ENCODE results near the gene PPP2R5C.

GRCh38 chr14:101966742-101967141, 205.2 kb downstream of the PPP2R5C start:
- no peak for TF ChIP-seq EZH2 (IDR thresholded peaks at IDR 0.05; ENCODE audit: borderline replicate concordance, low read depth, low read length, severe bottlenecking)
- TF ChIP-seq CTCF (IDR thresholded peaks at IDR 0.05; ENCODE audit: borderline replicate concordance, extremely low read depth, low read length, poor library complexity, severe bottlenecking): no peak

Data from DND-41 (cell line).